22Rv1 (cell line): ENCODE data around the gene KLHL33.
"Not testable (repeated sequence)": the region's sequence is repeated elsewhere in the genome, so short reads cannot be mapped to it uniquely, and the experiment has no call there.

Source experiments
- H3K27ac ChIP-seq: fragments of 450-650 bp; 2 replicates; pipeline ENCODE4 v1.5.1; 2017
- ZFX ChIP-seq: fragments of 450-650 bp; IDR thresholded peaks from 2 replicates; pipeline ENCODE4 v1.6.1; 2017; ENCODE audit warnings: antibody characterized with exemption, borderline replicate concordance
- TF ChIP-seq, protein P1 (sequence below): fragments of 450-650 bp; IDR thresholded peaks from 2 replicates; pipeline ENCODE4 v1.5.1; 2017; ENCODE audit warnings: mild to moderate bottlenecking

KLHL33 gene

DNA sequence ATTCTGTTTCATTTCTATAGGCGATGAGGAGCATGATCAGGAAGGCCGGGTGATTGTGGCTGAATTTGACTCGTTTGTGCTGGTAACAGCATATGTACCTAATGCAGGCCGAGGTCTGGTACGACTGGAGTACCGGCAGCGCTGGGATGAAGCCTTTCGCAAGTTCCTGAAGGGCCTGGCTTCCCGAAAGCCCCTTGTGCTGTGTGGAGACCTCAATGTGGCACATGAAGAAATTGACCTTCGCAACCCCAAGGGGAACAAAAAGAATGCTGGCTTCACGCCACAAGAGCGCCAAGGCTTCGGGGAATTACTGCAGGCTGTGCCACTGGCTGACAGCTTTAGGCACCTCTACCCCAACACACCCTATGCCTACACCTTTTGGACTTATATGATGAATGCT lies 21.0 kb upstream of the KLHL33 start:
- TF ChIP-seq, protein P1, sequence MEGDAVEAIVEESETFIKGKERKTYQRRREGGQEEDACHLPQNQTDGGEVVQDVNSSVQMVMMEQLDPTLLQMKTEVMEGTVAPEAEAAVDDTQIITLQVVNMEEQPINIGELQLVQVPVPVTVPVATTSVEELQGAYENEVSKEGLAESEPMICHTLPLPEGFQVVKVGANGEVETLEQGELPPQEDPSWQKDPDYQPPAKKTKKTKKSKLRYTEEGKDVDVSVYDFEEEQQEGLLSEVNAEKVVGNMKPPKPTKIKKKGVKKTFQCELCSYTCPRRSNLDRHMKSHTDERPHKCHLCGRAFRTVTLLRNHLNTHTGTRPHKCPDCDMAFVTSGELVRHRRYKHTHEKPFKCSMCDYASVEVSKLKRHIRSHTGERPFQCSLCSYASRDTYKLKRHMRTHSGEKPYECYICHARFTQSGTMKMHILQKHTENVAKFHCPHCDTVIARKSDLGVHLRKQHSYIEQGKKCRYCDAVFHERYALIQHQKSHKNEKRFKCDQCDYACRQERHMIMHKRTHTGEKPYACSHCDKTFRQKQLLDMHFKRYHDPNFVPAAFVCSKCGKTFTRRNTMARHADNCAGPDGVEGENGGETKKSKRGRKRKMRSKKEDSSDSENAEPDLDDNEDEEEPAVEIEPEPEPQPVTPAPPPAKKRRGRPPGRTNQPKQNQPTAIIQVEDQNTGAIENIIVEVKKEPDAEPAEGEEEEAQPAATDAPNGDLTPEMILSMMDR: no peak
- TF ChIP-seq ZFX: no peak
- peak overlapping the region; percentile 99 for H3K27ac ChIP-seq

DNA sequence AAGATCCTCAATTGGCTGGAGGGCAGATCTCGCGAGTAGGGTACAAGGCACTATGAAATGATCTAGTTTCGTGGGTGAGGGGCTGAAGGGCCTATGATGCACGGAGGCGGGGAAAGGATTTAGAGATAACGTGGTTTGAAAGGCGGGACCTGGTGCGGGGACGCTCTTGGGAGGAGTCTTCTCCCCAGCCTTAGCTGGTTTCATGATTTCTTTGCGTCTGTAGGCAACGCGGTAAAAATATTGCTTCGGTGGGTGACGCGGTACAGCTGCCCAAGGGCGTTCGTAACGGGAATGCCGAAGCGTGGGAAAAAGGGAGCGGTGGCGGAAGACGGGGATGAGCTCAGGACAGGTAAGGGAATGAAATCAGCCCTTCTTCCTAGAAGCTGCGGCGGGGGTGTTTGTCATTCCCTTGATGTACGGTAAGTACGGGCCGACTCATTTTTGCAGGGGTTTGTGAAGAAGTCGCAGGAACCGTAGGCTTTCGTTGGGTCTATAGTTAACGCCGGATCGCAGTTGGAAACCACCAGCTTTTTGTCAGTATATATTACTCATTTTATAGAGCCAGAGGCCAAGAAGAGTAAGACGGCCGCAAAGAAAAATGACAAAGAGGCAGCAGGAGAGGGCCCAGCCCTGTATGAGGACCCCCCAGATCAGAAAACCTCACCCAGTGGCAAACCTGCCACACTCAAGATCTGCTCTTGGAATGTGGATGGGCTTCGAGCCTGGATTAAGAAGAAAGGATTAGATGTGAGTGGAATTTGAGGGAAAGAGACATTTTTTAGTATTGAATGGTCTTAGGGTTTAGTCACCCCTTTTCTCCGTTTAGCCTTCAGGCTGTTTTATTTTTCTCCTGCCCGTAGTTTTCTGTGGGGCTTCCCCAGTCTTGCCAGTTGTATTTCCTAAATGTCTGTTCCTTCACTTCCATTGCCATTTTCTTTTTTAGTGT lies 19.7 kb upstream of the KLHL33 start:
- TF ChIP-seq, protein P1: no peak
- TF ChIP-seq ZFX: no peak
- peak overlapping the region; percentile 99 for H3K27ac ChIP-seq

DNA sequence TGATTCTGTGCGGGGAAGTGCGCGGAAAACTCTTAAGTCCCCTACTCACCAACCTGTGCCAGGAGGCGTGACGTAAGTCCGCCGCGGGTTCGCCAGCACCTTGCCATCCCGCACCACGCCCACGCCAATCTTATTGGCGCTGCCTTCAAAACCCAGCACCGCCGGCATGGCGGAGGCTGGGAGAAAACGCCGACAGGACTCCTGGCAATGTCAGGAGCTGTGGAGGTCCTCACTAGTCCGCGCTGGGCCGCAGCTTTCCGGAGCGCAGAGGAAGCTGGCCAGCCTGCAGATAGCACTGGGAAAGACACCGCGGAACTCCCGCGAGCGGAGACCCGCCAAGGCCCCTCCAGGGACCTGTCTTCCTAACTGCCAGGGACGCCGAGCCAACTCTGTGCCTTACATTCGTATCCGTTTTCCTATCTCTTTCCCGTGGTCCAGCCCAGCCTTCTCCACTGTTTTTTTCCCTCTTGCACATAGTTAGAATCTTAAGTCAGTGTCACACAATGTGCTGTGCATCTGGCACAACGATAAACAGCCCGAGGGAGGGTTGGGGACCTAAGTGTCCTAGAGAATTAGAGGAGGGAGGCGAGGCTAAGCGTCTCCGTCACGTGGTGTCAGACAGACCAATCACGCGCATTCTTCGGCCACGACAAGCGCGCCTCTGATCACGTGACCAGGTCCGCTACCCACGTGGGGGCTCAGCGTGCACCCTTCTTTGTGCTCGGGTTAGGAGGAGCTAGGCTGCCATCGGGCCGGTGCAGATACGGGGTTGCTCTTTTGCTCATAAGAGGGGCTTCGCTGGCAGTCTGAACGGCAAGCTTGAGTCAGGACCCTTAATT lies 18.8 kb upstream of the KLHL33 start, which contains the start of the genes APEX1 and OSGEP:
APEX1 (plus strand) TSS at position 711 of the 839 bp plus-strand sequence. CDS start 420 bp downstream, outside the sequence.
OSGEP (minus strand) TSS at position 297 of the 839 bp plus-strand sequence; CDS start at position 168, 129 bp downstream.
- H3K27ac ChIP-seq: peak within 1 kb of the TSS; percentile 99
- TF ChIP-seq, protein P1: no peak
- no peak for TF ChIP-seq ZFX

DNA sequence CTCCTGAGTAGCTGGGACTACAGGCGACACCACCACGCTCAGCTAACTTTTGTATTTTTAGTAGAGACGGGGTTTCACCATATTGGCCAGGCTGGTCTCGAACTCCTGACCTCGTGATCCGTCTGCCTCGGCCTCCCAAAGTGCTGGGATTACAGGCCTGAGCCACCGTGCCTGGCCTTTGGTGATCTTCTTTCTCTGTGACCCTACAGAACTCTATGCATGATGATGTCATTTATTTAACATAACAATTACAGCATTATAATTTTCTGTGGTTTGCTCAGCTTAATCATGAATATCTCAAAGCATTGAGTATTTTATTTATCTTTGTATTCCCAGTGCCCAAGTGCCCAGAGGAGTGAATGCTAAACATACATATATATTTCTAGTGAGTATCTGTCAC lies 16.9 kb upstream of the KLHL33 start:
- peak overlapping the region; percentile 99 for H3K27ac ChIP-seq

DNA sequence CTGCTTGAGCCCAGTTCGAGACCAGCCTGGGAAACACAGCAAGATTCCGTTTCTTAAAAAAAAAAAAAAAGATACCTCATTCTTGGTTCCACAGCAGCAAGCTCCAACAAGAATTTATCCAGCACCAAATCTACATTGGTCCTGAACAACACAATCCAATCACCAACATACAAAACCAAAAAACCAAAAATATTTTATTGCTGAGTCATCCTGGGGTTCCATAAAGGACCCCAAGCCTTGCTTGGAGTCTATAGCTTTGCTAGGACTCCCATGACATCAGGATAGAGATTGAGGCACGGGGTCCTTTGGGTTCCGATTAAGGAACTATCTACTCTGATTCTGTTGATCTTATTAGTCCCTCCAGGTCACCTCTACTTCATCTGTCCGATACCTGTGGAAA lies 10.9 kb upstream of the KLHL33 start:
- TF ChIP-seq, protein P1: no peak
- no peak for TF ChIP-seq ZFX
- no peak overlapping the region for H3K27ac ChIP-seq

DNA sequence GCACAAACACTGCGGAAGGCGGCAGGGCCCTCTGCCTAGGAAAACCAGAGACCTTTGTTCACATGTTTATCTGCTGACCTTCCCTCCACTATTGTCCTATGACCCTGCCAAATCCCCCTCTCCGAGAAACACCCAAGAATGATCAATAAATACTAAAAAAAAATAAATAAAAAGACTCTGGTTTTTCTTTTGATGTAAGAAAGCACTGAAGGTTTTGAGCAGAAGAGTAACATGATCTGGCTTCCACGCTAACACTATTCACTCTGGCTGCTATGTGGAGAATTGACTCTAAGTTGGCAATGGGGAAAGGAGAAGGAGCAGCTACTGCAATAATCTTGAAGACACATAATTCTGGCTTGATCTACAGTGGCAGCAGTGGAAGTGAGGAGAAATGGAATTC lies 7.7 kb upstream of the KLHL33 start:
- not testable (repeated sequence) for H3K27ac ChIP-seq

DNA sequence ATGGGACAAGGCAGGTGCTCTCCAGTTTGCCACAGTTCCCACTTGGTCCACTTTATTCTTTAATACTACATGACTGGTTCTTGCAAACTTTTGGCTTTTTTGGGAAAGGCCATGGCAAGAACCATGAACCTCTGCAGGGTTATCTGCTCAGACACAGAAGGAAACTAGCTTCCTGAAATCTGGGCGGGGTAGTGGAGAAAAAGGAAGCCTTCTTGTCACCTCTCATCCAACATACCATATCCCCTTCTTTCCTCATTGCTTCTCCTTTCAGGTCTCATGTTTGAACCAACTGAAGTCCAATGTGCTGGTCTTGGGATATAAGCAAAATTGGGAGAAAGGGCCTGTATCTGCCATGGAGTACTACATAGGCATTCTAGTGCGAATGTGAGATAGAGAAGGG lies 5.5 kb upstream of the KLHL33 start:
- no peak overlapping the region for H3K27ac ChIP-seq
- TF ChIP-seq ZFX: no peak
- TF ChIP-seq, protein P1: no peak

DNA sequence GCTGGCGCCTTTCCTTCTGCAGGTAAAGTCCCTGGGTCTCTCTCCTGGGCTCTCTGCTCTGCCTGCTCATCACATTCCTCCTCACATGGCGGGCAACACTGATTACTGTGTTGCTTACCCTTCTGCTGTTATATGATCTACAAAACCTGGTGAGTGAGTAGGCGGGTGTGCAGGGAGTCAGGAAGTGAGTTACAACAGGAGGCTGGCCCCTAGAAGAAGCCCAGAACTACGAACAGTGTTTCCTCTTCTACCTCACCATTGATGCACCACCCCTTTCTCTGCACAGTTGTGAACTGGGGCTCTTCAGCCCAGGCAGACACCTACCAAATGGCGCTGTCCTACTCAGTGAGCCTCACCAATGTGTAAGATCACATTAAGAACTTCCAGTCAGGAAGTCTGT lies 4.9 kb upstream of the KLHL33 start:
- TF ChIP-seq, protein P1: no peak
- no peak overlapping the region for H3K27ac ChIP-seq
